Astrocyte (in vitro differentiated cells and primary cell): ENCODE measurements around the gene TLCD4.

Experiments
- CTCF ChIP-seq: IDR thresholded peaks from 2 replicates; pipeline ENCODE4 v1.5.1; 2011; ENCODE audit warnings: low read depth, mild to moderate bottlenecking, inconsistent platforms, low read length, moderate library complexity; ENCODE audit not compliant: insufficient read depth
- EZH2 ChIP-seq: IDR thresholded peaks from 2 replicates; pipeline ENCODE4 v1.6.1; 2012; ENCODE audit warnings: mild to moderate bottlenecking, low read length, inconsistent platforms; ENCODE audit not compliant: insufficient read depth

- TF ChIP-seq CTCF, result no peak
- no peak for TF ChIP-seq EZH2
Measured at GRCh38 chr1:95140791-95141190, 23.6 kb downstream of the TLCD4 start.
